ENCODE results near the gene RNF14.
"Not testable (repeated sequence)": the region's sequence is repeated elsewhere in the genome, so short reads cannot be mapped to it uniquely, and the experiment has no call there.

RNF14 gene

GRCh38 chr5:141968914-141969608, at the start of gene RNF14:
Gene RNF14, plus strand, starts transcription at chr5:141969105. Its CDS starts 4,484 bp downstream, at chr5:141973589.
- peak; percentile 84 for DNase-seq (ENCODE audit: low read depth)

- no peak for DNase-seq (ENCODE audit: low read depth)
Observed at GRCh38 chr5:141919218-141920119, 49.4 kb upstream of the RNF14 start.

GRCh38 chr5:141920771-141921170, 48.1 kb upstream of the RNF14 start:
- no peak for DNase-seq (ENCODE audit: low read depth)

GRCh38 chr5:141922827-141923447, 46.0 kb upstream of the RNF14 start:
- DNase-seq (ENCODE audit: low read depth) = not testable (repeated sequence)

GRCh38 chr5:141923448-141924313, 45.2 kb upstream of the RNF14 start, which contains the start of gene DELE1:
Gene DELE1, plus strand, starts transcription at chr5:141923871. Its CDS starts 71 bp downstream, at chr5:141923942.
- DNase-seq (ENCODE audit: low read depth) = peak; percentile 89

GRCh38 chr5:141926434-141926833, 42.5 kb upstream of the RNF14 start:
- DNase-seq (ENCODE audit: low read depth) = no peak

GRCh38 chr5:141928051-141928450, 40.9 kb upstream of the RNF14 start:
- DNase-seq (ENCODE audit: low read depth) = no peak

- DNase-seq (ENCODE audit: low read depth) = no peak
Observed at GRCh38 chr5:141929398-141930058, 39.4 kb upstream of the RNF14 start.

GRCh38 chr5:141931694-141932093, 37.2 kb upstream of the RNF14 start:
- DNase-seq (ENCODE audit: low read depth) = no peak

- no peak for DNase-seq (ENCODE audit: low read depth)
Observed at GRCh38 chr5:141933151-141933550, 35.8 kb upstream of the RNF14 start.

- no peak for DNase-seq (ENCODE audit: low read depth)
Observed at GRCh38 chr5:141934099-141934844, 34.6 kb upstream of the RNF14 start.

GRCh38 chr5:141935538-141935937, 33.4 kb upstream of the RNF14 start:
- DNase-seq (ENCODE audit: low read depth) = no peak

- no peak for DNase-seq (ENCODE audit: low read depth)
Observed at GRCh38 chr5:141940695-141941271, 28.1 kb upstream of the RNF14 start.

- DNase-seq (ENCODE audit: low read depth) = no peak
Observed at GRCh38 chr5:141941307-141941706, 27.6 kb upstream of the RNF14 start.

GRCh38 chr5:141941779-141942178, 27.1 kb upstream of the RNF14 start:
- no peak for DNase-seq (ENCODE audit: low read depth)

GRCh38 chr5:141942185-141942857, 26.6 kb upstream of the RNF14 start:
- no peak for DNase-seq (ENCODE audit: low read depth)

GRCh38 chr5:141944076-141944475, 24.8 kb upstream of the RNF14 start:
- no peak for DNase-seq (ENCODE audit: low read depth)

- DNase-seq (ENCODE audit: low read depth) = no peak
Observed at GRCh38 chr5:141945511-141946051, 23.3 kb upstream of the RNF14 start.

GRCh38 chr5:141947316-141947715, 21.6 kb upstream of the RNF14 start:
- no peak for DNase-seq (ENCODE audit: low read depth)
